Dendritic cell treated with granulocyte-macrophage colony-stimulating factor and Interleukin-4, amounts not matched to agents 40 ng/mL and 50 ng/mL, for 4 days (primary cell): ENCODE measurements around the gene PEX13.
"Not testable (repeated sequence)": the region's sequence is repeated elsewhere in the genome, so short reads cannot be mapped to it uniquely, and the experiment has no call there.

Experiments
- H3K27ac Mint-ChIP-seq: one replicate; pipeline ENCODE4 v1.8.0; 2022; ENCODE audit warnings: mild to moderate bottlenecking, mixed read lengths
- H3K27me3 Mint-ChIP-seq: one replicate; pipeline ENCODE4 v1.8.0; 2022; ENCODE audit warnings: mild to moderate bottlenecking, mixed read lengths
- H3K36me3 Mint-ChIP-seq: one replicate; pipeline ENCODE4 v1.8.0; 2022; ENCODE audit warnings: low read depth, mixed read lengths
- H3K4me1 Mint-ChIP-seq: one replicate; pipeline ENCODE4 v1.8.0; 2022; ENCODE audit warnings: low read depth, mixed read lengths
- H3K4me3 Mint-ChIP-seq: one replicate; pipeline ENCODE4 v1.8.0; 2022; ENCODE audit warnings: mild to moderate bottlenecking, moderate library complexity, mixed read lengths
- H3K9me3 Mint-ChIP-seq: one replicate; pipeline ENCODE4 v1.8.0; 2022; ENCODE audit warnings: mixed read lengths
- intact Hi-C: fragments of 100-400 bp; cut with micrococcal nuclease; formaldehyde crosslinking; loops from one replicate; pipeline ENCODE4 v1.15.0; 2022

The PEX13 gene

GRCh38 chr2:60989259-60989658 lies 28.3 kb upstream of the PEX13 start:
- Mint-ChIP-seq H3K4me3 (no peak overlapping the region), H3K9me3 (no peaks in the 10 kb centered on the region), H3K36me3 (no peaks in the 10 kb centered on the region), H3K27ac (peak overlapping the region; percentile 16), H3K4me1 (peaks cover 27% of the 10 kb centered on the region), H3K27me3 (no peaks in the 10 kb centered on the region)
- intact Hi-C loops: no loop called here

GRCh38 chr2:60991644-60992043 lies 25.9 kb upstream of the PEX13 start:
- Mint-ChIP-seq H3K4me3 (no peak overlapping the region), H3K36me3 (no peaks in the 10 kb centered on the region), H3K4me1 (peaks cover 38% of the 10 kb centered on the region), H3K27ac (peak overlapping the region; percentile 85), H3K9me3 (no peaks in the 10 kb centered on the region), H3K27me3 (no peaks in the 10 kb centered on the region)
- intact Hi-C loops: no loop called here

GRCh38 chr2:60992985-60993392 lies 24.5 kb upstream of the PEX13 start:
- Mint-ChIP-seq H3K4me1 (peaks cover 31% of the 10 kb centered on the region), H3K27ac (peak overlapping the region; percentile 85), H3K36me3 (no peaks in the 10 kb centered on the region), H3K9me3 (no peaks in the 10 kb centered on the region), H3K4me3 (peak overlapping the region; percentile 34), H3K27me3 (no peaks in the 10 kb centered on the region)
- intact Hi-C loops: no loop called here

GRCh38 chr2:60994131-60994530 lies 23.4 kb upstream of the PEX13 start:
- Mint-ChIP-seq H3K27ac (peak overlapping the region; percentile 85), H3K9me3 (no peaks in the 10 kb centered on the region), H3K4me1 (peaks cover 27% of the 10 kb centered on the region), H3K27me3 (no peaks in the 10 kb centered on the region), H3K36me3 (no peaks in the 10 kb centered on the region), H3K4me3 (no peak overlapping the region)
- intact Hi-C loops: no loop called here

GRCh38 chr2:60998628-60999545 lies 18.6 kb upstream of the PEX13 start:
- H3K27ac Mint-ChIP-seq: no peak overlapping the region
- no peaks in the 10 kb centered on the region for H3K27me3 Mint-ChIP-seq
- no peak overlapping the region for H3K4me3 Mint-ChIP-seq
- peaks cover 14% of the 10 kb centered on the region for H3K4me1 Mint-ChIP-seq
- H3K9me3 Mint-ChIP-seq: no peaks in the 10 kb centered on the region
- intact Hi-C loops: loop anchor here (1.0 to 5.0 kb wide), 4 partner anchors 72 to 292 kb away; partner anchors contain the start of gene REL
- no peaks in the 10 kb centered on the region for H3K36me3 Mint-ChIP-seq

- Mint-ChIP-seq H3K27me3 (no peaks in the 10 kb centered on the region), H3K27ac (no peak overlapping the region), H3K4me1 (no peaks in the 10 kb centered on the region), H3K36me3 (no peaks in the 10 kb centered on the region), H3K9me3 (no peaks in the 10 kb centered on the region), H3K4me3 (no peak overlapping the region)
- intact Hi-C loops: no loop called here
These were observed 11.8 kb upstream of the PEX13 start for GRCh38 chr2:61005736-61006135.

GRCh38 chr2:61006486-61007105 lies 10.9 kb upstream of the PEX13 start:
- H3K27me3 Mint-ChIP-seq: no peaks in the 10 kb centered on the region
- H3K9me3 Mint-ChIP-seq: no peaks in the 10 kb centered on the region
- no peak overlapping the region for H3K4me3 Mint-ChIP-seq
- intact Hi-C loops: no loop called here
- no peaks in the 10 kb centered on the region for H3K36me3 Mint-ChIP-seq
- H3K27ac Mint-ChIP-seq: no peak overlapping the region
- no peaks in the 10 kb centered on the region for H3K4me1 Mint-ChIP-seq

GRCh38 chr2:61009355-61009754 lies 8.2 kb upstream of the PEX13 start:
- Mint-ChIP-seq H3K36me3 (no peaks in the 10 kb centered on the region), H3K9me3 (no peaks in the 10 kb centered on the region), H3K27ac (no peak overlapping the region), H3K27me3 (no peaks in the 10 kb centered on the region), H3K4me1 (no peaks in the 10 kb centered on the region), H3K4me3 (no peak overlapping the region)
- intact Hi-C loops: no loop called here

GRCh38 chr2:61011678-61012077 lies 5.8 kb upstream of the PEX13 start:
- H3K27me3 Mint-ChIP-seq: no peaks in the 10 kb centered on the region
- H3K27ac Mint-ChIP-seq: no peak overlapping the region
- no peak overlapping the region for H3K4me3 Mint-ChIP-seq
- intact Hi-C loops: no loop called here
- no peaks in the 10 kb centered on the region for H3K9me3 Mint-ChIP-seq
- peaks cover 9% of the 10 kb centered on the region for H3K4me1 Mint-ChIP-seq
- H3K36me3 Mint-ChIP-seq: peaks cover under 1% of the 10 kb centered on the region

GRCh38 chr2:61012303-61012702 lies 5.2 kb upstream of the PEX13 start:
- H3K27me3 Mint-ChIP-seq, H3K4me3 Mint-ChIP-seq, H3K4me1 Mint-ChIP-seq, intact Hi-C loops, H3K9me3 Mint-ChIP-seq, H3K36me3 Mint-ChIP-seq: not testable (repeated sequence)
- H3K27ac Mint-ChIP-seq: peak overlapping the region; percentile 58

GRCh38 chr2:61013382-61013781 lies 4.1 kb upstream of the PEX13 start:
- no peak overlapping the region for H3K4me3 Mint-ChIP-seq
- intact Hi-C loops: no loop called here

GRCh38 chr2:61014763-61015162 lies 2.8 kb upstream of the PEX13 start:
- intact Hi-C loops: loop anchor here (5.0 kb wide), 1 partner anchor 53 kb away; the partner anchor contains the start of gene SANBR
- peaks cover 16% of the 10 kb centered on the region for H3K4me1 Mint-ChIP-seq
- peak overlapping the region; percentile 34 for H3K27ac Mint-ChIP-seq
- H3K9me3 Mint-ChIP-seq: no peaks in the 10 kb centered on the region
- no peaks in the 10 kb centered on the region for H3K27me3 Mint-ChIP-seq
- peaks cover 16% of the 10 kb centered on the region for H3K36me3 Mint-ChIP-seq
- no peak overlapping the region for H3K4me3 Mint-ChIP-seq

More at GRCh38 chr2:61013382-61013781, 4.1 kb upstream of the PEX13 start:
- Mint-ChIP-seq H3K4me1 (peaks cover 9% of the 10 kb centered on the region), H3K27me3 (no peaks in the 10 kb centered on the region), H3K9me3 (no peaks in the 10 kb centered on the region), H3K36me3 (peaks cover 16% of the 10 kb centered on the region), H3K27ac (no peak overlapping the region)

GRCh38 chr2:61015976-61016375 lies 1.5 kb upstream of the PEX13 start:
- Mint-ChIP-seq H3K36me3 (peaks cover 19% of the 10 kb centered on the region), H3K4me3 (no peak overlapping the region), H3K4me1 (peaks cover 16% of the 10 kb centered on the region), H3K27ac (no peak overlapping the region), H3K27me3 (no peaks in the 10 kb centered on the region), H3K9me3 (no peaks in the 10 kb centered on the region)
- intact Hi-C loops: loop anchor here (5.0 kb wide), 1 partner anchor 51 kb away; the partner anchor contains the start of gene SANBR

- Mint-ChIP-seq H3K9me3 (no peaks in the 10 kb centered on the region), H3K4me1 (peaks cover 16% of the 10 kb centered on the region), H3K4me3 (peak overlapping the region; percentile 95), H3K27ac (peak overlapping the region; percentile 92), H3K27me3 (no peaks in the 10 kb centered on the region), H3K36me3 (peaks cover 24% of the 10 kb centered on the region)
- intact Hi-C loops: loop anchor here (5.0 kb wide), 1 partner anchor 51 kb away; the partner anchor contains the start of gene SANBR
These were observed 1.0 kb upstream of the PEX13 start for GRCh38 chr2:61016392-61017002.
